ENCODE data around the gene KRT75.
"Not testable (repeated sequence)": the region's sequence is repeated elsewhere in the genome, so short reads cannot be mapped to it uniquely, and the experiment has no call there.

KRT75 gene

DNA sequence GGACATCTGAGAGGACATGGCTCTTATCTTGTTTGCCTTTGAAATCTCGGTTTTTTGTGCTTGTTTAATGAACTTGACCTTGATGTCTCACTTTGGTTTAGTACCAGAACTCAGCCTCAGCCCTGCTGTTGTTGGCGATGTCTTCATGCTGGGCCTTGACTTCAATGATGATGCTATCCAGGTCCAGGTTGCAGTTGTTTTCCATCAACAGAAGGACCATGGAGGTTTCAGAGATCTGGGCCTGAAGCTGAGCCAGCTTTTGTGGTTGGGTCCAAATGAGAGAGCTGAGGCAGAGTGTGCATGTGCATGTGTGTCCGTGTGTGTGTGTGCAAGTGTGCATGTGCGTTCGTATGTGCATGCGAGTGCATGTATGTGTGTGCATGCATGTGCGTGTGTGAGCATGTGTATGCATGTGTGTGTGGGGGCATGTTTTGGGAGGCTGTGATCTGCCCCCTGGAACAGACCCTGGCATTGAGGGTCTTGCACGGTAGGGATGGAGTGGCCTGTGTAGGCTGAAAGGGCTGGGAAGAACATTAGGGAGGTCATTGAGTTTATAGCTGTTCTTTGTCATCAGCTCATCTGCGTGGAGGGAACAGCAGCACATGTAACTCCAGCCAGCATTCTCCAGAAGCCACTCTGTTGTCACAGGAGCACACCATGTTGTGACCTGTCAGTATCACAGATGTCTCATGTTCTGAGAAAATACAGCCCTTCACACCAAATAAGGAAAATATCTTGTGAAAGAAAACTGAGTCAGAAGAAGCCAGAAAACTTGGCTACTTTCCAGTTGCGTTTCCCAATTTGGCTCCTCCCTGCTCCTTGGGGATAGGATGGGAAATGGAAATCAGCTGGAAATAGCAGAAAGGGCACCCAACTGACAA is 18.1 kb downstream of the KRT75 start:
- peak; percentile 47 for DNase-seq (ENCODE audit: low read depth)

DNA sequence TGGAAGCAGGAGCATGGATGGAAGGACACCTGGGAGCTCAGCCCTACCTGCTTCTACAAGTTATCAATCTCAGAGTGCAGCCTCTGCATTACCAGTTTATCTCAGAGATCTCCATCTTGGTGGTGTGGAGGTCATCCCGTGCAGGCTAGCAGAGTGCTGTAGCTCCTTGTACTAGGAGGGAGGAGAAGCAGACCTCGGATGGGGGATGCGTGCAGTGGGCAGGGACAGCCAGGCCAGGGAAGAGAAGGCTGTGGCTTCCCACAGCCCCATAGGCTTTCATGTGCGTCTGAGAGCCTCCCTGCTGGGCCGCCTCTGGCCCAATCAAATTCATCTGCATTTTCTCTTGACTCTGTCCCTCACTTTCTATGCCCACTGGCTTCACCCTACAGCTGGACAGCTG is 19.2 kb downstream of the KRT75 start:
- DNase-seq (ENCODE audit: low read depth): no peak

DNA sequence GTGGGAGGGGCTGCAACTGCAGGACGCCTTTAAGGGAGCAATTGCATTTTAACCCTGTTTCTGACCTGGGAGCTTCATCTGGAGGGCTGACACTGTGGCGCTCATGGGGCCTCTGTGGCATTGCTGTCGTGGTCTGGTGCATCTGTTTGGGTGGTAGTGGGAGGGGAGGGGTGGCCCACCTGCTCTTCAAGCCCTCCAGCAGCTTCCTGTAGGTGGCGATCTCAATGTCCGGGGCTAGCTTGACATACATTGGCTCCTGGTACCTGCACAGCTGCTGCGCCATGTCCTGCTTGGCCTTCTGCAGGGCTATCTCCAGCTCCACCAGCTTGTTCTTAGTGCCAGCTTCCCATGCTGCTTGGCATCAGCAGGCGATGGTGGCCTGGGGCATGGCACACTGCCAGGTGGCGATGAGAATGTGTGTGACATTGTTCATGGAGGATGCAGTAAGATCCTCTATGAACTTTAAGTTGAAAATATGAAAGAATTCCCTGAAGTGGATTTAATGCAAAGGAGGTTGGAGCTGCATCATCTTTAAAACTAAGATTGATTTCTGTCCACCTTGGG is 20.3 kb downstream of the KRT75 start:
- DNase-seq (ENCODE audit: low read depth): no peak

DNA sequence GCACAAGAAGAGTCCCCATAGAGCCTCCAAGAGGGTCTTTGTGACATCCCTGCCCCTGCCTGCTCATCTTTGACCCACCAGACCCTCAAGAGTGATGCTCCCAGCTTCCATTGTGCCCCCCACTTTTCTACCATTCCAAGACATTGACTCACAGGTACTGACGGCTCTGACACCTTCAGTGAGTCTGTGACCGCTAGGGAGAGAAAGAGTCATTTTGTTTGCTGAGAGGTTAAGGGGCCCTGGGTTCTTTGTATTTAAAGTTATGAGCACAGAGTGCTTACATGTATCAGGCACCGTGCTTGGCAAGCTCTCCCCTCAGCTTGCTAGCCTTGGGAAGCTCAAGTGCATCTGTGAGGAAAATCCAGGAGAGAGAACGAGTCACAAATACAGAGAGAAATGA is 21.0 kb downstream of the KRT75 start:
- DNase-seq (ENCODE audit: low read depth): no peak

DNA sequence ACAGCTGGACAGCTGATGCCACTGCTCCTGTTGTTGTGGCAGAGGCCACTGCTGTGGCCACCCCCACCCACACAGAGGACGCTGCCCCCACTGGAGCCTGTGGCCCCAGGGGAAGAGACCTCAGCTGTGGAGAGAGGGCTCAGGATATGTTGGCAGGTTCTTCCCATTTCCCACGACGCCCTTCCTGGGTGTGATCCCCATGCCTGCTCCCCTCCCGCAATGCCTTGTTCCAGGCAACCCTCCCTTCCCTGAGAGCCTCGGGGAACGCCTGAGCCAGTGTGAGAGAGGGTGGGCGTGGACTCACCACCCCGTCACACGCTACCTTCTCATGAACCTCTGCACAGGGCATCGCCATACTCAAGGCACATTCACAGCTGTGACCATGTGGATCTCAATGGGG is 22.4 kb downstream of the KRT75 start:
- DNase-seq (ENCODE audit: low read depth): no peak

DNA sequence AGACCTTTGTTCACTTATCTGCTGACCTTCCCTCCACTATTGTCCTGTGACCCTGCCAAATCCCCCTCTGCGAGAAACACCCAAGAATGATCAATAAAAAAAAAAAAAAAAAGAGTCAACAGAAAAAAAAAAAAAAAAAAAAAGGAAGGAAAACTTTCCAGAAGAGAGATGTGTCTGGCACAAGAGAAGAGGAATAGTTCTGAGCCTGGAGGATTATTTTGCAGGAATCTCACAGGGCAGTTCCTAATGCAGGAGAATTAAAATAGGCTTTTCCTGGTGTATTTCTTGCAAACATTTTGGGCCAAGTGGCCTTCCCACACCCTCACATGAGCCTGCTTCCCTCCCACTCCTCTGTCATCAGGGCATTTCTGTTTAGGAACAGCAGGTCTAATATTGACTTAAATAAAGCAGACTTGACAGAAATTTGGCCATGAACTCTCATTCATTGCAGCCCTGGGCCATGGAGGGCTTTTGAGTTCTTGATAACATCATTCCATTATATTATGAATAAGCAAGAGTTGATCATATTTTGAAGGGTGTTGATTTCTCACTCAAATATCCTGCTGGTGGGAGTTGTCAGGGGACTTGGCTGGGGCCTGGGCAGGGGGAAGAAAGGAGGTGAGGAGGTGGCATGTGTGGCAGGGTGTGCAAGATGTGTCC is 23.5 kb downstream of the KRT75 start:
- DNase-seq (ENCODE audit: low read depth): not testable (repeated sequence)

DNA sequence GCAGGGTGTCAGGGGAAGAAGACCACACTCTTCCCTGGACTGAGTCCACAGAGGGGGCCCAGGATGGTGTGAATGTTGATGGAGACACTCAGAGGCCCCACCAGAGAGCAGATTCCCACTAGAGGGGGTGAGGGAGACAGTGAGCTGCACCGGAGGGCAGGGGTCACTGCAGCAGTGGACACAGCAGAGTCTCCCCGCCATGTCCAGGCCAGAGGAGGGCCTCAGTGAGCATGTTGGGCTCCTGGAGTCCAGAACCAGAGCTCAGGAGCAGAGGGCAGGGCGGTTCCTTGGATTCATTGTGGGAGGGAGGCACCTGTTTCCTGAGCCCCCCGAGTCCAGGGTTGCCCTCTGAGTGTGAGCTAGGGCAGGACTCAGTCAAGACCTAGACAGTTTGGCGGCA is 26.3 kb downstream of the KRT75 start:
- no peak for DNase-seq (ENCODE audit: low read depth)

DNA sequence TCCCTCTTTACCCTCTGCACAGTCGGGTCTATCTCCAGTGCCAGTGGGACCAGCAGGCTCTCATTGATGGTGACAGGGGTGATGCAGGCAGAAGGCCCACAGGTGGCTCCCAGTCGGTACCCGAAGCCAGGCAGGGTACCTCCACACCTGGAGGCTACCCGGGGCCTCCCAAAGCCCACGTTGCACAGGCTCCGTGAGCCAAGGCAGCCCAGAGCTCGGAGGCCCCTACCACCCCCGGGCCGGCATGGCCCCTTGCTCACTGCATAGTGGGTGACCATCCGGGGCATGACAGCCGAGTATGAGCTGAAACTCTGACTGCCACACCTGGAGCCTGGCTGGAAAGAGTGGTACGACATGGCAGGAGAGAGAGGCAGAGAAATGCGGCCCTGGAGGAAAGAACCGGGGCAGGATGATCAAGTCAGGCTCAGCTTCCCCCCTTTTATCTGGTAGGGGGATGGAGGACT is 28.2 kb downstream of the KRT75 start, which contains the start of gene KRT82:
TSS of gene KRT82 (minus strand) at position 414 of the 464 bp plus-strand sequence. CDS start at position 356, 58 bp downstream.
- DNase-seq (ENCODE audit: low read depth): no peak

DNA sequence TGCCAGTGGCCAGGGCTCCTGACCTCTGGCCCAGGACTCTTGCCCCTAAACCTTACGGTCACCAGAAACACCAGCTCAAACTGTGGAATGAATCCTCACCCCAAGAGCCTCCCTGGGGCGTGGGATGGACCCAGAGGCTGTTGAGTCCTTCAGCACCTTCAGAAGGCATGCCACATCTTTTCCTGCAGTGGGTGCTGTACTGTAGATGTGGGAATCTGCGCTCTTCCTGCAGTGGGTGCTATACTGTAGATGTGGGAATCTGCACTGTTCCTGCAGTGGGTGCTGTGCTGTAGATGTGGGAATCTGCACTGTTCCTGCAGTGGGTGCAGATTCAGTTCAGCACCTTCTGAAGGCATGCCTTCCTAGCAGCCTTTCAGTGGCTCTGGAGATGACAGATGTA is 29.2 kb downstream of the KRT75 start:
- no peak for DNase-seq (ENCODE audit: low read depth)

DNA sequence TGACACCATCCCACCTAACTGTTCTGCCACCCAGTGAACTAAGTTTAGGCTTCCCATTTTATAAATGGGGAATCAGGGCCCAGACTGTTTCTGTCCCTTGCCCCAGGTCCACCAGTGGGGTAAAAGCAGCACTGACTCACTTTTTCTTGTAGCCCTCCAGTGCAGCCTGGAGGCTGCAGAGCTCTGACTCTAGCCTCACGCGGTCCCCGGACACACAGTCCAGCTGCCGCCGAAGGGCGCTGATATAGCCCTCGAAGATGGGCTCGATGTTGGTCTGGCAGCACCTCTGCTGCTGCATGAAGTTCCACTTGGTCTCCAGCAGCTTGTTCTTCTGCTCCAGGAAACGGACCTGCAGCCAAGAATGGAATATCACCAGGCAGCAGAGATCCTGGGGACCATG is 30.6 kb downstream of the KRT75 start:
- DNase-seq (ENCODE audit: low read depth): no peak

DNA sequence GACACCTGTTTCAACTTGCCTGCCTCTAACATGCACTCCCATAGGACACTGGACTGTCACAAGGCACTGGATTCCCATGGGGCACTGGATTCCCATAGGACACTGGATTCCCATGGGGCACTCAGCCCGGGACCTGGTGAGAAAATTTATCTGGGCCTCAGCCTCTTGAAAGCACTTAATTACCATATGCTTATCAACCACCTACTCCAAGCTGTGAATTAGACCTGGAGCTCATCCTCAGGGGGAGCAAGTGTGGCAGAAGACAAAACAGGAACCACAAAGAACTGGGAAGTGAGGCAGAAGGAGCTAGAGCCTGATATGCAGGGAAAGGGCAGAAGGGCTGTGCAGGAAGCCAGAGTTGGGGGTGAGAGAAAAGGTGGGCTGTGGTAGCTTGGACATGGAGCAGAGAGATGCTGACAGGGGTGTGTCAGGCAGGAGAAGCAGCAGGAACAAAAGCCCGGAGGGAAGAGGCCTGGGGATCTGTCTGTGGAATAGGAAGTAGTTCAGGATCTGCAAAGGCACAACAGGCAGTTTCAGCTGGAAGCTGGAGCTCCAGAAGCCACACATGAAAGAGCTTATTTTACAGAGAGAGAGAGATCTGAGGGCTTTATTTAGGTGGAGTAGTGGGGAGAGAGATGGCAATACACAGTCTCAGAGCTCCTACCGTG is 31.2 kb downstream of the KRT75 start:
- no peak for DNase-seq (ENCODE audit: low read depth)

DNA sequence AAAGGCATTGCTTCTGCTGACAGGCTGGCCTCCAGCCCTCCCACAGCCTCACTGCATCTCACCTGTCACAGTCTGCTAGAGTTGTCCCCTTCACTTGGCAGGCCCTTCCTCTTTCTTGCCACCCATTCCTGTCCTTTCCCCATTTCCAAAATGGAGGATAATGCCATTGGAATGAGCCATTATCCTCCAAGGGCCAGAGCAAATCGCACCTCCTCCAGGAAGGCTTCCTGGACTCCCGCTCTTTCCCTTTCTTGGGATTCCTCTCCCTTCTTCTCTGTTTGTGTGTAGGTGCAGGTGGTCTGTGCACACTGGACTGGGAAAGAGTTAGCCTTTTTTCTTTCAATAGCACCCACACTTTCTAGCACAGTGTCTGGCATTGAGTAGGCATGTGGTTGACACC is 31.8 kb downstream of the KRT75 start:
- DNase-seq (ENCODE audit: low read depth): no peak

DNA sequence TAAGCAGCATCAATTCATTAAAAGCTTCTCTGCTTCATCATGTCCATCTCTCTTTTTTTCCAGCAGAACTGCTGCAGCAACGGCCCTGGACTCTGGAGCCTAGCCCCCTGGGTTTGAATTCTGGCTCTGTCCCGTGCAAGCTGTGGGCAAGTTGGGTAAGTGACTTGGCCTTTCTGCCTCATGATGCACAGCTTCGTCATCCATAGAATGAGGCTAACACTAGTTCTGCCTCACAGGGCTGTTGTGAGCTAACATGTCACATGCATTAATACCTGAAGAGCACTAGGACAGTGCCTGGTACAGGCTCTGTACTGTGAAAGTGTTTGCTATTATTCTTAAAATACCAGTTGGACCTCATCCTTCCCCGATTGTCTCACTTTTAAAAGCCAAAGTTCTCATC is 32.2 kb downstream of the KRT75 start:
- DNase-seq (ENCODE audit: low read depth): no peak

DNA sequence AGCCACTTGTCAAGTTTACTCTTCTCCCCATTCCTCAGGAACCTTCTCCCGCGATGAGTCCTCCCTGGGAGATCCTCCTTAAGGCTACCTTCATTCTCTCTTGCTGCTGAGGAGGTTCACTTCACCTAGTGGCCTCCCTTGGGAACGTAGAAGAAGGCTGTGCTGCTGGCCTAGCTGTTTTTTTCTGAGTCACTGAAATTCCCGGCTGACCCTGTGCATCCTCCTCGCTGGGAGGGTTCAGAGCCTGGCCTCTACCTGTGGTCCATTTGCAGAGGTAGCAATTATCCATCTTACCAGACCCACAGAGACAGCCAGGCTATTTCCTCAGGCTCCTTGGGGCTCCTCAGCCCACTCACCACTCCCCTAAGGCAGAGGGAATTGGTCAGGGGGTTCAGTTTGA is 32.6 kb downstream of the KRT75 start:
- DNase-seq (ENCODE audit: low read depth): no peak

DNA sequence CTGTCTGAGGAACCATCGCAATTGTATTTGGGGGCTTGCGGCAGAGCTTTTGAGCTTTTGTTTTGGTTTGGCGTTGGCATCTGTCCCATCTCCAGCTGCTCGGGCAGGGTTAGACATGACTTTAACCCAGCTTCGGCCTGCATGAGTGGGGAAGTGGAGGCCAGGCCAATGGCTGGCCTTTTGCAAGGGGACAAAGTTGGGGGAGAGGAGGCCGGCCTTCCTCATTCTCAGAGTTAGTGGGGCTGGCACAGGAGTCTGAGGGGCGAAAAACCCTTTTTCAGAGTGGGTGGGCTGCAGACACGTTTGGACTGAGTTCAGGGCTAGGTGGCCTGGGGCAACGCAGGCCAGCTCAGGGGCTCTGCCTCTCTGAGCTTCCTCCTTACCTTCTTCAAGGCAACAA is 33.3 kb downstream of the KRT75 start:
- no peak for DNase-seq (ENCODE audit: low read depth)

DNA sequence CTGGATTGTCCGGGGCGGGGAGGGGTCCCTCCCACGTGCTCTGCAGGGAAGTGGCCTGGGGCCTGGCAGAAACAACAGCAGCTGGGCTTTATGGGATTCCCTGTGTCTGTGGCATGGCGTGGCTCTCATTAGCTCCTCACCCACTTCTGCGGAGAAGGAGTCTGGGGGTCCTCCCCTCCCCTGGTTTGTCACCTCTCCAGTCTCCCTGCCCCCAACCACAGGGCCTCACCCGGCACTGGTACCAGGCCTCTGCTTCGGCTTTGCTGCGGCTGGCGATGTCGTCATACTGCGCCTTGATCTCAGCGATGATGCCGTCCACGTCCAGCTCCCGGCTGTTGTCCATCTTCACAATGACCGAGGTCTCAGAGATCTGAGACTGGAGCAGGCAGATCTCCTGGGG is 34.4 kb downstream of the KRT75 start:
- DNase-seq (ENCODE audit: low read depth): no peak

DNA sequence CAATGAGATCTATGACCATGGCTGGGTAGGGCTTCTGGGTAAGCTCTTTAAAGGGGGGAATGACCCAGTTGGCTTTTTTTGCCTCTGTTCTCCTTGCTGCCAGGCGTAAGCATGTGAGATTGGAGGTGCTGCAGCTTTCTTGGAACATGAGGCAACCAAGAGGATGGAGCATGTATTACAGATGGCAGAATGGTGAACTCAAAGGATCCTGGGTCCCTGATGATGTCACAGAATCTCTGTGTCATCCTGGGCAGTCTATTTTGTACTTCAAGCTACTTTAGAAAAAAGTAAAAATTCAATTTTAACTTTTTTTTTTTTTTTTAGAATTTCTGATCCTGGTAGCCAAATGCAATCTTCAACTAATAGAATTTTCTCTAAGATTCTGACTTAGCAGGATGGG is 36.0 kb downstream of the KRT75 start:
- no peak for DNase-seq (ENCODE audit: low read depth)

DNA sequence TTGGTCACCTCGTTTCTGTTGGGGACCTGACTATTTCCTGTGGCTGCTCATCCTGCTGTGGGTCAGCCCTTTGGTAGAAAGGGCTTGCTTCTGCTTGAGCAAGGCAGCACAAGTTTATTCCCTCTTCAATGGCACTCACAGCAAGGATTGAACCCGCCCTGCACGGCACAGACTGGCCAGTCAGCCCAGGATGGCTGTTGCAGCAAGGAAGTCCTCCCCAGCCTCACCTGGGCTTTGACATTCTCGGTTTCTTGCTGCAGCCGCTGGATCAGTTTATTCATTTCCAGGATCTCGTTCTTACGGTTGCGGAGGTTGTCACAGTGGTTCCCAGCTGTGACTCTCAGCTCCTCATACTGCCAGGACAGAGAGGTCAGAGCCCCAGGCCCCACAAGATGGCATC is 37.5 kb downstream of the KRT75 start:
- DNase-seq (ENCODE audit: low read depth): no peak

DNA sequence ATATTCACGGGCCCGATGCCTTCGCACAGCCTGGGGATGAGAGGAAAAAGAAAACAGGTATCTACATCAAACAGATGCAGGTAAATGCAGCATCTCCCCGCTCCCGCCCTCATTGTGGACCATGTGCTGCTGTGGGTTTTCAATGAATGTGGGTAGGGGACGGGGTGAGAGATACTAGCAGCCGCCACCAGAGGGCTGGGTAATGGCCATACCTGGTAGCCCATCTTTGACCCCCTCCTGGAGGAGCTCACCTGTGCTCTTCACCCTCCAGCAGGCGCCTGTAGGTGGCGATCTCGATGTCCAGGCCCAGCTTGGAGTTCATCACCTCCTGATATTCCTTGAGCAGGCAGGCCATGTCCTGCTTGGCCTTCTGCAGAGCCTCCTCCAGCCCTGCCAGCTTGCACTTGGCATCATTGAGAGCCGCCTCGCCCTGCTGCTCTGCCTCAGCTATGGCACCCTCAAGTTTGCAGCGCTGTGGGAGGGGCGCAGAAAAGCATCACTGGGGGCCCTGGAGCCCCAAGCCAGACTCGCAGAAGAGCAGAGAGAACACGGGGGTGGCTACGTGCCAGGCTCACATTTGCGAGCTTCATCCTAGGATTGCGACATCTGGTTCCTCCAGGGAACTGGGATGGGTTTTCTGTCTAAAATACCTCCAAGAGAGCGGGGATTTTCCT is 38.3 kb downstream of the KRT75 start:
- DNase-seq (ENCODE audit: low read depth): no peak

DNA sequence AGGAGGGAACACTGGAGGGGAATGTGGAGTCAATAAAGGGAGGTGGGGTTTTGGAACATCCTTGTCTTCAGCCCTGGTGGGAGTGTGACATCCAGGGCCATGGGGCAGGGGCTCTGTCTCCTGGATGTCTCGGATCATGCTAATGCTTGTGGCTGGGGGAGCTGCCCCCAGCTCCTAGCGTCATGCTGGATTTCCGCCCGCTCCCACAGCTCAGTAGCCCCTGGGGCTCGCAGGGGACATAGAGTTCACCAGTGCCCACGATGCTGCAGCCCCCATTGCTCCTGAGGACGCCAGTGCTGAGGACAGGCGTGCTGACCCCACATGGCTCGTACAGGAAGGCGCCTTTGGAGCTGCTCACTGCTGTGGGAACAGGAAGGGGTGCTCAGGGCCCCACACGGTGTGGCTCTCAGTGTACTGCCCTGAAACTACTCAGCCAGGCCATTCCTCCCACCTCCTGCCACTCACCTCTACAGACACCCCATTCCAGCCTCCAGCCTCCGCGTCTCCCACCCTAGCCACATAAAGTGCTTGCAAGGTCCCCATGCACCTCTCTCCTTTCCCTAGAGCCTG is 39.2 kb downstream of the KRT75 start:
- DNase-seq (ENCODE audit: low read depth): no peak

DNA sequence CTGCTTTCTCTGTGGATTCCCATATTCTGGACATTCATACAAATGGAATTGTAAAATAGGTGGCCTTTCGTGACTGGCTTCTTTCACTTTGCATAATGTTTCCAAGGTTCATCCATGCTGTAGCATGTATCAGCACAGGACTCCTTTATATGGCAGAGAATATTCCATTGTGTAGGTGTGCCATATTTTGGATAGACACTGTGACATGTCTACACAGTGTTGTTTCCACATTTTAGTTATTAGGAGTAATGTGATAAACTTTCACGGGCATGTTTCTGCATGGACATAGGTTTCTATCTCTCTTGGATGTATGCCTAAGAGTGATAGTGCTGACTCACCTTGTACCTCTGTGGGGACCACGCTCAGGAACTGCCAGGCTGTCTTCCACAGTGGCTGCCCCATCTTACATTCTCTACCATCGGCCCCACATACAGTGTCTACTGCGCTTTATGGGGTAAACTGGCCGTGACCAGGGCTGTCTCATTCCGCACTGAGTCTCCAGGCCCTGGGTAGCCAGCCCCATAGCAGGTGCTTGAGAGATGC is 41.6 kb downstream of the KRT75 start:
- DNase-seq (ENCODE audit: low read depth): no peak
